HG03378 (cell line): ENCODE data around the gene GOSR2.
"Not testable (repeated sequence)": the region's sequence is repeated elsewhere in the genome, so short reads cannot be mapped to it uniquely, and the experiment has no call there.

ENCODE experiments used
- ATAC-seq: cut with Tn5 transposase; IDR thresholded peaks from one replicate; pipeline ENCODE4 v1.9.1; 2021; ENCODE audit warnings: mild to moderate bottlenecking, moderate library complexity; ENCODE audit not compliant: unreplicated experiment

Gene GOSR2

GRCh38 chr17:46928467-46929261, 5.7 kb downstream of the GOSR2 start:
- no peak for ATAC-seq

DNA sequence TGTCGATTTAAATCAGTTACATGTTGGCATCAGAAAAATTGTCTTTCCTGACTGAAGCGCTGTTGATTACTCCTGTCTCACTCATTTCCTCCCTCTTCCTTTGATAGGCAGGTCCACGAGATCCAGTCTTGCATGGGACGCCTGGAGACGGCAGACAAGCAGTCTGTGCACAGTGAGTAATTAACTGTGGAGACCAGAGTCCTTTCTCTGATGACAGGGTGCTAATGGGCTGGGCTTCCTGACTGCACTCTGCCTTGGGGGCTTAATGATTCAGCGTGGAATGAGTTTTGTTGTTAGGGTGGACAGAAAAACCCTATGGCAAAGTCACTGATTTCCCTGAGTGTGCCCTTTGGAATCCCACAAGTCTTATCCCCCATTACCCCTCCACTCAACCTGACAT, 6.5 kb downstream of the GOSR2 start:
- no peak for ATAC-seq

DNA sequence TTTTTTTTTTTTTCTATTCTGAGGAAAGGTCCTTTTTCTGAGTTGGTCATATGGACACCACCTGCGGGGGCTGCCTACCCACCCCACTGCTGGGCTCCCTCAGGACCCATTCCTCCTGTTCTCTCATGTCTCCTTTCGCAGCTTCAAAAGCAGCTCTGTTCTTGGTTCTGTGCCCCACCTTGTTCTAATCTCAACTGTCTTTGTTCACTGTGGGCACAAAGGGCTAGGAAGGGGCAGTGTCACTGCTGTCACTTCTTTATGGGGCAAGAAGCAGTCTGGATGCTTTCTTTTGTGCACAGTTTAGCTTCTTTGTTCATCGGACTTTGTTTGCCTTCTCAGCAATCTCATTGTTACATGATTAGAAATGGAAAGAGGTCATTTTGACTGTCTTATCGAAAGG, 7.1 kb downstream of the GOSR2 start:
- no peak for ATAC-seq

- no peak for ATAC-seq
Observed at GRCh38 chr17:46931596-46931995, 8.6 kb downstream of the GOSR2 start.

GRCh38 chr17:46935658-46936266, 12.8 kb downstream of the GOSR2 start:
- ATAC-seq: no peak

- no peak for ATAC-seq
Observed at GRCh38 chr17:46940692-46941404, 17.9 kb downstream of the GOSR2 start.

DNA sequence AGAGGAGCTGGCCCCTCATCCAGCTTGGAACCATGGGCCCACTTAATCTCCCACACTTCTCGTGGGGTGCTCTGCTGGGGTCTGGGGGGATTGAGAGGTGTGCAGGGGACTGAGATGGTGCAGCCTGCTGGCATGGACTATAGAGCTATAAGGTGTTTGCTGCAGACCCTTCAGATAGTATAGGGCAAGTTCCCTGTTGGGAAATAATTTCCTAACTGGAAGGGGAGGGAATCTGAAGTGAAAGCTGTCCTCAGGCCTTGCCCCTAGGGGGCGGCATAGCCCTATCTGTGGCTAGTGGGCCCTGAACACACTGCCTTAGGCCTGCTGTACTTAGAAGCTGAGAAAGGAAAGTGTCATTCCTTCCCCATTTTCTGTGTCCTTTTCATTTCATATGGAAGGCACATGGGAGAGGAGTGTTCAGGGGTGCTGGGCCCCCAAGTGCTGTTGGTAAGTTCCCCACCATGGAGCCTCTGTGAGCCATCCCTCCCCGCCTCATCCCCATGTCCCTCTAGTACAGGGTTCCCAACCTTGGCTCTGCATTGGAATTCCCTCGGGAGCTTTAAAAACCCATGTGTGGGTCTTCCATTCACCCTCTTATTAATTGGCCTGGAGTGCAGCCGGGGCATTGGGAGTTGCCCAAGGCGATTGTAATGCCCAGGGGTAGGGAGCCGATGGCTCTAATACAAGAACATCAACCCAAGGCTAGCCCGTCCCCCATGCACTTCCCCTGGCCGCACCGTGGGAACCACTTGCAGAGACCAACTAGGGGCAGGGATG, 19.7 kb downstream of the GOSR2 start:
- ATAC-seq: no peak

DNA sequence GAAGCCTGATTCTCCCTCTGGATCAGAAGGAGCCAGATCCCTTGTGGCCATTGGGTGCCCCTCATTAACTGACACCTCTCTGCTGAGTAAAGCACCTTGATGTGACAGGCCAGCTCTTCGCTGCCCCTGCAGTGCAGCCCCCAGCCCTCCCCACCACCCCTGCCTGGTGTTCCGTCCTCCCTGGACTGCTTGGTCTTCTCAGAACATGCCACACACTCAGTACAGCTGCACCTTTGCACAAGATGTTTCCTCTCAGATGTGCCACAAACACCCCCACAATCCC, 20.2 kb downstream of the GOSR2 start:
- no peak for ATAC-seq

- ATAC-seq: no peak
Observed at GRCh38 chr17:46943501-46944393, 20.8 kb downstream of the GOSR2 start.

DNA sequence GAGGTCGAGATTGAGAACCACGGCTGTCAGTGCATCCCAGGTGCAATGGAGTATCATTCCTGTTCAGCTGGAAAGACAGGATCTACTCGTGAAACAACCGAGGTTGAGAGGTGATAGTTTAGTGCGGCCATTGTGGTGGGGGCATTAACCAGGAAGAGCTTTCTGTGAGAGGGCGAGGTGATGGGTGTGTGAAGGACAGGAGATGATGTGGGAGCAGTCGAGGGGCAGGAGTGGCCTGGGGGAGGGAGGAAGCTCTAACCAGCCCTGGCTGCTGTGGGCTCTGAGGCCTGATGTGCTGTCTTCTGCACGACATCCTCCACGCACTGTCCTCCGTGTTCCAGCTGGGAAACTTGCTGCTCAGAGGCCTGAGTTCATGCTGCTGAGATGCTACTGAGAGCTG, 22.0 kb downstream of the GOSR2 start:
- no peak for ATAC-seq

DNA sequence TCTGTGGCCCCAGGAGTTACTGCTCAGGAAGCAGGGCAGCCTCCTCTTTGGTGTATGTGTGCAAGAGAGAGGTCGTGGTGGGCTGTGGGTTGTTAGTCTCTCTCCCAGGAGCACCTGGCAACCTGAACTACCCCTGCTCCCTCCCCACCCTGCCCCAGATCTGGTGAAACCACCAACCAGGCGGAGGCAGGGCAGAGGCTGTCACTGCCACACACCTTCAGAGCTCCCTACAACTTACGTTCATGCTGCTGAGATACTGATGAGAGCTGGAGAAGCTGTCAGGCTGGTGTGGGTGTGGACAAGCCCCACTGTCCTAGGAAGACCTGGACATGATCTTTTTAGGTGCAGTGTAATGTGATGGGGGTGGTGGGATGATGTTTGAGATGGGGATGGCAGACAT, 24.3 kb downstream of the GOSR2 start:
- ATAC-seq: no peak

DNA sequence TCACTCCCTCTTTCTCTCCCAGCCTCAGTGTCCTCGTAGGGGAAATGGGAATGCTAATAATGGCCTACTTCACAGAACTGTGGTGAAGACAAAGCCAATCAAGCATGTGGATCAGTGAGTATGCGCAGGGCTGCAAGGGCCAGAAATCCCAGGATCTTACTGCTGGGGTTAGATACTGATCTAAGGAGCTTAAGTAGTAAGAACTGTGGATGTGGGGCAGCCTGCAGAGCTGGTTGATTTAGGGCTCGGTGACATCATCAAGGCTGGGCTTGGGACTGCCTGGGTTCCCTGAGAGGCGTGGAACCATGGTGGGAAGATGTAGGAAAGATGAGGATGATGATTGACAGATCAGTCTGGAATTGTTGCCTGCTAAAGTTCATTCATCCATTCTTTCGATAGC, 25.6 kb downstream of the GOSR2 start:
- no peak for ATAC-seq

- ATAC-seq: no peak
Observed at GRCh38 chr17:46949291-46950174, 26.6 kb downstream of the GOSR2 start.

GRCh38 chr17:46950342-46950996, 27.5 kb downstream of the GOSR2 start:
- ATAC-seq: no peak

- no peak for ATAC-seq
Observed at GRCh38 chr17:46950997-46951621, 28.1 kb downstream of the GOSR2 start.

GRCh38 chr17:46951706-46952105, 28.7 kb downstream of the GOSR2 start:
- no peak for ATAC-seq

DNA sequence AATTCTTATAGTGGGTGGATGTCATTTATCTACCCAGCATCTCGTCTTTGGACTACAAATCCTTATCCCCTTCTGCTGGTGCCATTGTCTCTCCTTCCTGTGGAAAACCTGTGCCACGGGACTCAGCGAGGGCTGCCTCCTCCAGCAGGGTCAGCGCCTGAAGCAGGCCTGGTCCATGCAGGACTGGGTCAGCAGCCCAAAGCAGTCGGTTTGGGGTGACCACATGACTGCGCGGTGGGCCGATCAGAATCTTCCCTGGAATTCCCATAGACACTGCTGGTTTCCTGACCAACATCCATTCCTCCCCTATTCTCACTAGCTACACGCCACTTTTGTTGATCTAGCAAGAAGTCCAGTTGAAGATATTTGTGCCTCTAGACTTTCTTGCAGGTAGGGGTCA, 29.2 kb downstream of the GOSR2 start:
- ATAC-seq: no peak

DNA sequence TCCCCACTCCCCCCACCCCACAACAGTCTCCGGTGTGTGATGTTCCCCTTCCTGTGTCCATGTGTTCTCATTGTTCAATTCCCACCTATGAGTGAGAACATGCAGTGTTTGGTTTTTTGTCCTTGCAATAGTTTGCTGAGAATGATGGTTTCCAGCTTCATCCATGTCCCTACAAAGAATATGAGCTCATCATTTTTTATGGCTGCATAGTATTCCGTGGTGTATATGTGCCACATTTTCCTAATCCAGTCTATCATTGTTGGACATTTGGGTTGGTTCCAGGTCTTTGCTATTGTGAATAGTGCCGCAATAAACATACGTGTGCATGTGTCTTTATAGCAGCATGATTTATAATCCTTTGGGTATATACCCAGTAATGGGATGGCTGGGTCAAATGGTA, 30.2 kb downstream of the GOSR2 start:
- ATAC-seq: not testable (repeated sequence)
